ENCODE results near the gene IL21R.

DNA sequence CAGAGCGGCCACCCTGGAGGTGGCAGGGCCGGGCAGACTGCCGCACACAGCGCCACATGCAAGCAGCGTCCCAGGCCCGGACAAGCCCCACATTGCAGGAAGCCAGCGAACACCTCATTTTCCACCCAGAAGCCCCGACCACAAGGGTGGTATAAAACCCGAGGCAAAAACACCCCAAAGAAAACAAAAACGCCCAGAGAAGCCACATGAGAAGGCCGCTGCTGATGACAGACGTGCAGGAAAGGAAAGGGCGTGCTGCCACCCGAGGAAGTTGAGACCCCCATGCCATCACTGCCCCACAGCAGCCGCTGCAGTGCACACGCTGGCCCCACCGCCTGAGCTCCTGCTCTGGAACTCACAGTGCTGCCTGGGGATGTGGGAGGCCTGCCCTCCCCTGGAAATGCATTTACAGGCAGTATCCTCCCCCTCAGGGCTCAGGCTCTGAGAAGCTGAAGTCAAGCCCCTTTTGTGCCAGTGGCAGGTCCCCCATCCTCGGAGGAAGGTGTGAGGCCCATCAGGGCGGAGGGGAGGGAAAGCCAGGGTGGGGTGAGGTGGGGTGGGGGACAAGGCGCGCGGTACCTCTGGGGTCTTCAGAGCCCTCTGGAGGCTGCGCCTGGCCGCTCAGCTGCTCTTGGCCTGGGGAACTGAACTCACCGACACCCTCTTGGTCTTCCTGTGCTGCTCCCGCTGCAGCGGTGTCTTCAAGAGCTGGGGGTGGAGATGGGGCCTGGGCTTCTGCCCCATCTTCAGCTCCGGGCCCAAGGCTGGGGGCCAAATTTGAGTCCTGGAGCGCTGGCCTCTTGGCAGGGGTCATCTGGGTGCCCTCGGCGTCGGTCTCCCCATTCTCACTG lies 62.0 kb downstream of the IL21R start:
- TF ChIP-seq POLR2AphosphoS5 (IDR thresholded peaks at IDR 0.05): no peak
- TF ChIP-seq POLR2A (IDR thresholded peaks at IDR 0.05): no peak
